ENCODE results near the gene PRKCA. TPM values are rescaled to one million over a fixed set of nuclear protein-coding genes. Genes with fewer than 3 reads are reported as not detected.

Gene PRKCA
- polyA plus RNA-seq, 1 experiment = 66.8 TPM

DNA sequence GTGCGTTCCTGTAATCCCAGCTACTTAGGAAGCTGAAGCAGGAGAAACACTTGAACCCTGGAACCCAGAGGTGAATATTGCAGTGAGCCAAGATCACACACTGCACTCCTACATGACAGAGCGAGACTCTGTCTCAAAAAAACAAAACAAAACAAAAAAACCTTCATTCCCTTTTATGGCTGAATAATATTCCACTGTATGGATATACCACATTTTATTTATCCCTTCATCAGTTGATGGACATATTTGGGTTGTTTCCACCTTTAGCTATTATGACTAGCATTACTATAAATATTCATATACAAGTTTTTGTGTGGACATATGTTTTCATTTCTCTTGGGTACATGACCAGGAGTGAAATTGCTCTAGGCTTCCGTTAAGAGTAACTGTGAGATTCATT is 30.9 kb upstream of the PRKCA start:
- H3K27me3 ChIP-seq (ENCODE audit: control insufficient read depth, insufficient read depth, low read length) = no peaks in the 10 kb centered on the region
- ChIA-PET POLR2A (no interaction called here), CTCF (no interaction called here)
- DNase-seq (ENCODE audit: low read depth, low spot score) = no peak
- H3K9me3 ChIP-seq (ENCODE audit: control insufficient read depth, insufficient read depth, low read length) = no peaks in the 10 kb centered on the region
- H3K27ac ChIP-seq (ENCODE audit: low read depth, low read length) = no peak overlapping the region
- no peak overlapping the region for H3K4me3 ChIP-seq (ENCODE audit: low read depth, low read length)
- TF ChIP-seq, protein P1, sequence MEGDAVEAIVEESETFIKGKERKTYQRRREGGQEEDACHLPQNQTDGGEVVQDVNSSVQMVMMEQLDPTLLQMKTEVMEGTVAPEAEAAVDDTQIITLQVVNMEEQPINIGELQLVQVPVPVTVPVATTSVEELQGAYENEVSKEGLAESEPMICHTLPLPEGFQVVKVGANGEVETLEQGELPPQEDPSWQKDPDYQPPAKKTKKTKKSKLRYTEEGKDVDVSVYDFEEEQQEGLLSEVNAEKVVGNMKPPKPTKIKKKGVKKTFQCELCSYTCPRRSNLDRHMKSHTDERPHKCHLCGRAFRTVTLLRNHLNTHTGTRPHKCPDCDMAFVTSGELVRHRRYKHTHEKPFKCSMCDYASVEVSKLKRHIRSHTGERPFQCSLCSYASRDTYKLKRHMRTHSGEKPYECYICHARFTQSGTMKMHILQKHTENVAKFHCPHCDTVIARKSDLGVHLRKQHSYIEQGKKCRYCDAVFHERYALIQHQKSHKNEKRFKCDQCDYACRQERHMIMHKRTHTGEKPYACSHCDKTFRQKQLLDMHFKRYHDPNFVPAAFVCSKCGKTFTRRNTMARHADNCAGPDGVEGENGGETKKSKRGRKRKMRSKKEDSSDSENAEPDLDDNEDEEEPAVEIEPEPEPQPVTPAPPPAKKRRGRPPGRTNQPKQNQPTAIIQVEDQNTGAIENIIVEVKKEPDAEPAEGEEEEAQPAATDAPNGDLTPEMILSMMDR (IDR thresholded peaks at IDR 0.05; ENCODE audit: low read depth, low read length) = no peak

DNA sequence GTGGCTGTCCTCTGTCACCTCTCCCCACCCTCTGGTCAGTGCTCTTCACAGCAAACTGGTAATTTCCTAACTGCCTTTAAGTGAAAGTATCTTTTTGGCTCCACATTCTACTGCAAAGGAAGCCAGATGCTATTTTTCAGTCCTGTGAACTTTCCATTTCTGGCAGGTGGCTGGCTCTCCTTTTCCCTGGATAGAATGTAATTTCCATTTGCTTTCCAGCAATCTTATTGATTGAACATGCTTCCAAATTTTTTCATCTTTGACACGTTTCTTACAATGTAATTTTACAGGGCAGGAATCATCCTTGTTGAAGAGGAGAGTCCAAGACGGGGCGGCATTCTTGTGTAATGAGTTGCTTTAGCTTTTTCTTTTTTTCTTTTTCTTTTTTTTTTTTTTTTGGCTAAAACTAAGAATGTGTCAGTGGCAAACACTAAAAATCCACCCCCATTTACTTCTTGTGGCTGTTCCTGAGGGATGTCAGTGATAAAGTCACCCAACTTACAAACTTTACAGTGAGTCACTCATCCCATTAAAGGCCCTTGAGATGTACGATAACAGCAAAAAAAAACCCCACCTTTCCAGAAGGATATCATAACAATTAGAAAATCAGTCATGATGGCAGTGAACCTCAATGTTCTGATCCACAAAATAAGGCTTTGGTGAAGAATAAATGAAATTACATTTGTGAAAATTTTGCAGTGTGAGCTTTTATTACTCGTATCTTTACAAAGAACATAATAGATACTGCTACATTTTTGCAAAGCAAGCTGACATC is 29.4 kb upstream of the PRKCA start:
- no peaks in the 10 kb centered on the region for H3K9me3 ChIP-seq (ENCODE audit: control insufficient read depth, insufficient read depth, low read length)
- peak overlapping the region; percentile 81 for H3K27ac ChIP-seq (ENCODE audit: low read depth, low read length)
- TF ChIP-seq, protein P1 (IDR thresholded peaks at IDR 0.05; ENCODE audit: low read depth, low read length) = no peak
- DNase-seq (ENCODE audit: low read depth, low spot score) = peak; percentile 20
- POLR2A ChIA-PET = interaction anchor here (0.7 kb wide), 1 partner anchor 295 kb away, joined by 8 read pairs; no protein-coding TSS in a partner anchor
- CTCF ChIA-PET = no interaction called here
- H3K27me3 ChIP-seq (ENCODE audit: control insufficient read depth, insufficient read depth, low read length) = no peaks in the 10 kb centered on the region
- peak overlapping the region; percentile 31 for H3K4me3 ChIP-seq (ENCODE audit: low read depth, low read length)

DNA sequence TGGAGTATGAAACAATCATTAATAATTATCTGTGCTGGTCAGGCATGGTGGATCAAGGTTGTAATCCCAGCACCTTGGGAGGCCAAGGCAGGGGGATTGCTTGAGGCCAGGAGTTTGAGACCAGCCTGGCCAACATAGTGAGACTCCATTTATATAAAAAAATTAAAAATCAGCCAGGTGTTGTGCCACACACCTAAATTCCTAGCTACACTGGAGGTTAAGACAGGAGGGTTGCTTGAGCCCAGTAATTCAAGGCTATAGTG is 28.9 kb upstream of the PRKCA start:
- POLR2A ChIA-PET = no interaction called here
- Histone ChIP-seq H3K27ac (ENCODE audit: low read depth, low read length) (no peak overlapping the region), H3K9me3 (ENCODE audit: control insufficient read depth, insufficient read depth, low read length) (no peaks in the 10 kb centered on the region), H3K27me3 (ENCODE audit: control insufficient read depth, insufficient read depth, low read length) (no peaks in the 10 kb centered on the region), H3K4me3 (ENCODE audit: low read depth, low read length) (no peak overlapping the region)
- no peak for DNase-seq (ENCODE audit: low read depth, low spot score)
- CTCF ChIA-PET = no interaction called here
- TF ChIP-seq, protein P1 (IDR thresholded peaks at IDR 0.05; ENCODE audit: low read depth, low read length) = no peak

DNA sequence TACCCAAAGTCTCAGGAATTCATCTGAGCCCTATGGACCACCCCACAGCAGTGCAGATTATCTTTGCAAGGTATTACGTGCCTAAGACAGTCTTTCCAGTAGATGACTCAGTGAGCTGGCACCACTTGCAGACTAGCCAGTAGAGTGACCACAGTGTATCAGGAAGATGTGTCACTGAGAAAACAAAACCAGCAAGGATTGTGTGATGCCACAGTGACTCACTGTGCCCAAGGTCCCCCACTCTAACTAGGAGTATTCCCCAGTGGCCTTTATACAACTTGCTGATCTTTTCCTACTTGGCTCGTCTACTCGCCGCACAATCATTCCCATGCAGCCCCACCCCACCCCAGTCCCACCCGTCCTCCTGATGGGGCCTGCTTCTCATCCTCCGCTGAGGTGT is 26.8 kb upstream of the PRKCA start:
- ChIA-PET CTCF (no interaction called here), POLR2A (interaction anchor here (0.6 kb wide), 1 partner anchor 37 kb away, joined by 10 read pairs; no protein-coding TSS in a partner anchor)
- TF ChIP-seq, protein P1 (IDR thresholded peaks at IDR 0.05; ENCODE audit: low read depth, low read length) = no peak
- DNase-seq (ENCODE audit: low read depth, low spot score) = peak; percentile 56
- H3K27ac ChIP-seq (ENCODE audit: low read depth, low read length) = no peak overlapping the region
- H3K9me3 ChIP-seq (ENCODE audit: control insufficient read depth, insufficient read depth, low read length) = no peaks in the 10 kb centered on the region
- no peak overlapping the region for H3K4me3 ChIP-seq (ENCODE audit: low read depth, low read length)
- no peaks in the 10 kb centered on the region for H3K27me3 ChIP-seq (ENCODE audit: control insufficient read depth, insufficient read depth, low read length)

DNA sequence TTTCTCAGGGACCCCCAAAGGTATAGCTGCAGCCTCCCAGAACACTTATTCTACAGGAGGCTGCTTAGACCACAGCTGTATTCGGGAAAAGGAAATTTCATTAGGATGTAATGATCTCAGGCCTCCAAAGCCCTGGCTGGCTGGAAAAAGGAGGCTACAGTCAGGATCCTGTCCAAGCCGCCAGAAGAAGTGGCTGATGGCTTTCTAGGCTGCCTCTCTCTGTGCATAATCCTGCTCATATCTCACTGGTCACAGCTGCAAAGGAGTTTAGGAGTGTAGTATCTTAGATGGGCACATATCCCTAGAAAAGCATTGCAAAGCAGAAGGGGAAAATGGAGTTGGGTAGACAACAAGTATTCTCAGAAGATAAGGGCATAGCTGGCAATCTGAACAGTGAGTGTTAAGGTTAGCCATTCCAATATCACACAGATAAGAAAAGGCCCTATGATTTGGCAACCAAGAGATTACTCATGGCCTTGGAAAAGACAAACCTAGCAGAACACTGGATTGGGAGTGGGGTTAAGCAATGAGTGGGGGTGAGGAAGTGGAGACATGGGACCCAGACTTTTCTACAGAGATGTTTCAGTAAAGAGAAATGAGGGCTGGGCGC is 26.0 kb upstream of the PRKCA start:
- TF ChIP-seq, protein P1 (IDR thresholded peaks at IDR 0.05; ENCODE audit: low read depth, low read length) = no peak
- CTCF ChIA-PET = no interaction called here
- no peak for DNase-seq (ENCODE audit: low read depth, low spot score)
- Histone ChIP-seq H3K4me3 (ENCODE audit: low read depth, low read length) (no peak overlapping the region), H3K9me3 (ENCODE audit: control insufficient read depth, insufficient read depth, low read length) (no peaks in the 10 kb centered on the region), H3K27me3 (ENCODE audit: control insufficient read depth, insufficient read depth, low read length) (no peaks in the 10 kb centered on the region), H3K27ac (ENCODE audit: low read depth, low read length) (no peak overlapping the region)
- POLR2A ChIA-PET = no interaction called here
